Left kidney (tissue), 1 donor: ENCODE measurements around the gene MTCH2. TPM values are rescaled to one million over a fixed set of nuclear protein-coding genes. Genes with fewer than 3 reads are reported as not detected.

Experiments
- polyA plus RNA-seq: library from polyadenylated mRNA; unstranded; fragments of 120-200 nt; gene quantifications from one replicate; pipeline ENCODE4 v1.2.1, GENCODE V29; 2013; ENCODE audit not compliant: insufficient read length

Gene MTCH2
- polyA plus RNA-seq, 1 donor, result 129 TPM

Other genes with a start within 250 kb of the MTCH2 start
- gene SLC39A13, start 234.0 kb downstream of the MTCH2 start, polyA plus RNA-seq, result 39.5 TPM
- 164 TPM for gene PSMC3, start 216.1 kb downstream of the MTCH2 start, polyA plus RNA-seq
- not detected for gene RAPSN, start 193.4 kb downstream of the MTCH2 start, polyA plus RNA-seq
- gene CELF1, start 89.4 kb downstream of the MTCH2 start, polyA plus RNA-seq, result 136 TPM
- gene PTPMT1, start 77.0 kb downstream of the MTCH2 start, polyA plus RNA-seq, result 44.1 TPM
- 27.2 TPM for gene KBTBD4, start 63.6 kb downstream of the MTCH2 start, polyA plus RNA-seq
- gene NDUFS3, start 63.5 kb downstream of the MTCH2 start, polyA plus RNA-seq, result 148 TPM
- gene FAM180B, start 55.9 kb downstream of the MTCH2 start, polyA plus RNA-seq, result 0.33 TPM
- gene C1QTNF4, start 48.1 kb downstream of the MTCH2 start, polyA plus RNA-seq, result 5.8 TPM
- 10.7 TPM for gene AGBL2, start 72.8 kb upstream of the MTCH2 start, polyA plus RNA-seq
- gene FNBP4, start 124.8 kb upstream of the MTCH2 start, polyA plus RNA-seq, result 228 TPM
- gene NUP160, start 205.8 kb upstream of the MTCH2 start, polyA plus RNA-seq, result 86.8 TPM